ENCODE data around the gene BTBD2.

Gene BTBD2

DNA sequence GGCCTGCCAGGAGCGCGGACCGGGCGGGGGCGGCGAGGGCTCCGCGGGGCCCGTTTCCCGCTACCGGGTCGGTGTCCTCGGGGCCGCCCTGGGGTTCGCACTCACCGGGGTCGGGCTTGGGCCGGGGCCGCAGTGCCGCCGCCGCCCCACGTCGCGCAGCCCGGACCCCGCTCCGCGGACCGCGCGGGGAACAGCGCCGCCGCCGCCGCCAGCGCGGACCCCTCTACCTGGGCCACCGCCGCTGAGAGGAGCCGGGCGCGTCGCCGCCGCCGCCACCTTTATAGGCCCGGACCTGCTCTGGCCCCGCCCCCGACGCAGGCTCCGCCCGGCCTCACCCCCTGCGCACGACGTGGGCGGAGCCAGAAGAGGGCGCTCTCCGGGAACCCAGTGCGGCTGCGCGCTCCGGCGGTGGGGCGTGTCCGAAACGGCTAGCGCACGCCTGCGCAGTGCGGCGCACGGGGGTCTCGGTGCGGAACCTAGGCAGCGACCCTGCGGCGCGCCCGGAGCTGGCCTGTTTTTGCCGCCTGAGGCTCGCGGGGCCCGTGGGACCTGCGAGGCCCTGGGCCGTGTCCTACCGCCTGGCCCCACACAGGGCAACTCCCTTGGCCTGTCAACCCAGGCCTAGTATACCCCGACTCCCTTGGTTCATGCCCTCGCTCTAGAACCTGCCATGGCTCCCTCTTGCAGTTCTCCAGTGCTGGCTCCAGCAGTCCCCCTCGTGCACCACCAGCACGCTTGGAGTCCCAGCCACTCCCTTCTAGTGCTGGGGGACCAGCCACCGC, 35.7 kb upstream of the BTBD2 start, which contains the start of gene MKNK2:
TSS of gene MKNK2 (minus strand) at position 254 of the 782 bp plus-strand sequence. CDS start 393 bp downstream, outside the sequence.
- DNase-seq, result peak; percentile 42 to 97 (median 89)

GRCh38 chr19:2050349-2050990, 35.0 kb upstream of the BTBD2 start:
- peak in 1 of 14 donors; percentile 70 for DNase-seq

DNA sequence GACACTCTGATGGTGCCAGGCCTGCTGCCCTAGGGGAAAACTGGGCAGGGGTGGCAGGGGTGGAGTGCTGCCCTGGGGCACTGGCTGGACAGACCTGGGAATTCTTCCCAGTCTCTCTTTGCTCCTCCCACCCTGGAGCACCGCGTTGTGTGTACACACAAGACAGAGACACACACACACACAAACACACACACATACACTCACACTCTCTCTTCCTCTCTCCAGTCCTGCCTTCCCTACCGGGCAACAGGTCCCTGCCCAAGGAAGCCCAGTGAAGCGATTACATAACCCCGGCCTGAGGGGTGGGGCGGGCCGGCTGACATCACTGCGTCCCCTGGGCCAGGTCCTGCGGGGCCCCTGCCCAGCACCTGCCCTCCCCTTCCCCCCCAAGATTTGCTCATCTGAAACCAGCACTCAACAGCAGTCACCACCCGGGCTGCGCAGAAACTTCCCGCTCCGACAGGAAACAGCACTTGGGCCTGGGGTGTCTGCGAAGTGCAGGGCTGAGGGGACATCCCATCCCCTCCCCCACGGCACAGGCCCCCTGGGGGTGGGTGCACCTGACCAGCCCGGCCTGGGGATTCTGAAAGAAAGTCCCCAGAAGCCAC, 34.3 kb upstream of the BTBD2 start:
- peak in 13 of 14 donors; percentile 34 to 86 (median 77) for DNase-seq

DNA sequence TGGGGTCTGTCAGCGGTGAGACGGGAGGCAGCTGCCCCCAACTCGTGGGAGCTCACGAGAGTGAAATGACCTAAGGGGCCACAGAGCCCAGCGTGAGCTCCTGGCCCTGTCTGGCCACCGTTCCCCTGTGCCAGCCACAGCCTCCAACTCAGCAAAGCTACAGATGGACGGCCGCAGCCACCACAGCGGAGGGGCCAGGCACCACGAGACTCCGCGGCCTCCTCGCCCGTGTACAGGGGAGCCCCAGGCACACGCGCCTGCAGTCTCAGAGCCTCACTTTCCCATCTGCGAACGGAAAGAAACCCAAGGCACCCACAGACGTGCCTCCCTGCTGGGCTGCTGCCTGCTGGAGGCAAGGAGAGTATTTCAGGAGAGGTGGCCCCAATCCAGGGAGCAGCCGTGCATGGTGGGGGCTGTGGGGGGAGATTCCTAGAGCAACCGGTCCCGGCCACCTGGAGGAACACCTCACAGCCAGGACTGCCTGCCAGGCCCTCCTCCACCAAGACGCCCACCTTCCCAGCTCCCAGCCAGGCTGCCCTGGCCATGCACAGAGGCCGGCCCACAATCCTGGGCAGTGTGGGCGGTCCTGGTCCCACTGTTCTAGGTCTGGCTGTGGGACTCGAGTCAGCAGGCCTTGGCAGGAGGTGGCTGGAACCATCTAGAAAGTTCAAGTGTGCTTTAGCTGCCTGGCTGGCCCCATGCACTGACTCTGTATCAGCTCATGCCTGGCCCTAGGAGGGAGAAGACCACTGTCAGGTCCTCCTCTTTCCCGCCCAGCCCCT, 33.6 kb upstream of the BTBD2 start:
- peak in 9 of 14 donors; percentile 61 to 86 (median 80) for DNase-seq

DNA sequence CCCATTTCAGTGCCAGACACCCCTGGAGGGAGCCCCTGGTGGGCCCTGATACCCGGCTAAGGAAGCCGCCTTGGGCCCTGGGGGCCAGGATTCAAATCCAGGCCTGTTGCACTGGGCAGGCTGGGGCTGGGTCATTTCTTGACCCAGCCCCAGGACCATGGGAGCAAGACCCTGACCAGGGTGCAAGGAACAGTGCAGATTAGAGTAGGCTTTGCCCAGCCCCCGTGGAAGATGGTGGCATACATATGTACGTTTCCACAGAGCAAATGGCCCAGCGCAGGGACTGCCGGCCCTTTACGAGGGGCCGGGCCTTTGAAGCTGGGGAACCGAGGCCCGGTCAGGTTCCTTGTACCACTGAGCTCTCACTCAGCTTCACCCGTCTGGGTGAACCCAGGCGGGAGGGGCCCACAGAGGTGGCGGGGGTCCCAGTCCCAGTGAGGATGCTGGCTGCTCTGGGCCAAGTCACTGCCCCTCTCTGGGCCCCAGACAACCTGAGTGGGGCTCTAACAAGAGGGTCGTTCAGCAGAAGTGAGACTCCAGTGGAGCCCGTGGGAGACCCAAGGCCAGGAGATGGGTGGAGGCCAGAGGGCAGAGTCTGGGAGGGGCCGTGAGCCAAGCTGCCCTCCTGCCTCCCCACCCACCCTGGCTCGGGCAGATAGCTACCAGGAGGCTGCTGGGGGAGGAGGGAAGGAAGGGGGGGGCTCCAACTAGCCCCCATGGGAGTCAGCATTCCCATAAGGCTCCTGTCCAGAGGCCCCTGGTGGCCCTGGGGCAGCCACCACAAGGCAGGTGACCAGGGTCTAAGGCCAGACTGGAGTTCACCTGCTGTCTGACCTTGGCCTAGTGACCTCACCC, 32.8 kb upstream of the BTBD2 start:
- DNase-seq, result no peak

GRCh38 chr19:2047449-2048103, 32.1 kb upstream of the BTBD2 start:
- peak in 1 of 14 donors; percentile 47 for DNase-seq

DNA sequence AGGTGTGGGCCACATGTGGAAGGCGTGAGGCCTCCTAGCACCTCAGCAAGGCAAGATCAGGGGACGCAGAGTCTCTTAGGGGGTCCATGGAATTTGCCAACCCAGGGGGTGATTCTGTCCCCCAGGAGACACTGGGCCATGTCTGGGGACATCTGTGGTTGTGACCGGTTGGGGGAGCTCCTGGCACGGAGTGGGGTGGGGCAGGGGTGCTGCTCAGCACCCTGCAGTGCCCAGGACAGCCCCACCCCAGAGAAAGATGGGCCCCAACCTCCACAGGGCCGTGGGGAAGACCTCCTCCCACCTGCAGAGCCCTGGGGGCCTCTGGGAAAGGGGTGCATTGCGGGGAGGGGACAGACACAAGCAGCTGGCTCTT, 31.5 kb upstream of the BTBD2 start:
- DNase-seq, result no peak

DNA sequence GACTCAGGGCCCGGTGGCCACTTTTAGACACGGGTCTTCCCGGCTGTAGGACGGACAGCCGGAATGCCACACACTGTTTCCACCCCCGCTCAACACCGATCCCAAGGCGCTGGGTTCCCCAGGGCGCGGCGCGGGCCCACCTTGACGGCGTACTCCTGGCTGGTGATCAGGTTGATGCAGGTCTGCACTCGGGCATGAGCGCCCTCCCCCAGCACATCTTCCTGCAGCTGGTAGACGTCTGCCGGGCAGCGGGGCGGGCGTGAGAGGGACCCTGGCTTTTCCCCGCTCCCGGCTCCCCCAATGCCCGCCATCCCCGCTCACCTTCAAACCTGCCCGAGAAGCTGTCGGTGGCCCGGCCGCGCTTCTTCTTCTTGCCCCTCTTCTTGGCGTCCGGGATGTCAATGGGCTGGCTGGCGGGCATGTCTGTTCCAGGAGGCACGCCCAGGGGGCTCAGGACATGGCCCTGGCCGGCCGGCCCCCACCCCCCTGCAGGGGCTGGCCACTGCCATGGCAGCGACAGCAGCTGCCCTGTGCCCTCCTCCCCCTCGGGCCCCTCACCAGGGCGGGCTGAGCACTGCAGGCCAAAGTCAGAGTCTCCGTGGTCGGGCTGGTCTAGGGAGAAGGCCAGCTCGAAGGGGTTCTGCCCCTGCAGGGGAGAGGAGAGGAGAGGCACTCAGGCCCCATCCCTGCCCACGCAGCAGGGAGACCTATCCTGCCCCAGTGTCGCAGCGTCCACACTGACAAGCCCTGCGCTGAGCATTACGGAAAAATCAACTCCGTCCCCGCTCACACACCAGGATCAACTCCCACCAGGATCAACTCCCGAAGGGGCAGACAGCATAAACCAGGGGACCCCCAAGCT, 30.8 kb upstream of the BTBD2 start:
- no peak for DNase-seq

GRCh38 chr19:2045501-2046045, 30.1 kb upstream of the BTBD2 start:
- no peak for DNase-seq

- no peak for DNase-seq
These were observed 29.4 kb upstream of the BTBD2 start for GRCh38 chr19:2044709-2045500.

GRCh38 chr19:2043961-2044708, 28.6 kb upstream of the BTBD2 start:
- no peak for DNase-seq

GRCh38 chr19:2043251-2043641, 27.7 kb upstream of the BTBD2 start:
- DNase-seq, result peak in 1 of 14 donors; percentile 42

GRCh38 chr19:2042485-2043250, 27.2 kb upstream of the BTBD2 start:
- no peak for DNase-seq

- DNase-seq, result peak; percentile 77 to 98 (median 92)
These were observed 26.4 kb upstream of the BTBD2 start for GRCh38 chr19:2041683-2042484.

GRCh38 chr19:2041433-2041682, 25.8 kb upstream of the BTBD2 start:
- DNase-seq, result no peak

DNA sequence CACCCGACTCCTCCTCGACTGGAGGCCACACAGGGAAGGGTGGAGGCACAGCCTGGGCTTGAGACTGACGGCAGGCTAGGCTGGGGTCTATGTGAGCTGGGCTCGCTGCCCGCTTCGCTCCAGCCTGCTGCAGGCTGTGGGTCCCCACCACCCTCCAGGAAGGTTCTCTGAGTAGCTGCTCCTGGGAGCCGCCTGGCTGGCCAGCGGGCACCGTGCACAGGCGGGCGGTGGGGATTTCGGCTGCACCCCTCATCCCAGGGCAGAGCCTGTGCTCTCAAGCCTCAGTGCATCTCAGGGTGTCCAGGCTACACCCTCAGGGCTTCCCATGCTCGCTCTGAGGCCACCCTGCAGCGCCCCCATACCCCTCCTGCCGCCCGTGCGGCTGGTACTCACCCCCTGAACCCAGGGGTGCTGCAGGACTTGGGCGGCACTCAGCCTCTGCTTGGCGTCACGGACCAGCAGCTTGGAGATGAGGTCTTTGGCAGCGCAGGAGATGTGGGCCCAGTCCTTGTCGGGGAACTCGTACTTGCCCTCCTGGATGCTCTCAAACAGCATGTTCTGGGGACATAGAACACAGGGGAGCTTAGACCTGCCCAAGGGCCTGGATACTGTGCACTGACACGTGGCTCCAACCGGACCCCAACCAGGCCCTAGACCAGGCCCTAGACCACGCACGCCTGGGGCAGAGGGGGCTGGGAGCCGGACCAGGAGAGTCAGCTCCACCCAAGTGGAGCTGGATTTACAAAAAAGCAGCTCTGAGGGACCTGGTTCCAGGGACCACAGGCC, 25.3 kb upstream of the BTBD2 start:
- DNase-seq, result no peak

All from C1 segment of cervical spinal cord (tissue), 14 donors.